Ishikawa (cell line): ENCODE data around the gene NKX1-1.

Source experiments
- CEBPB ChIP-seq: IDR thresholded peaks from 2 replicates; pipeline ENCODE4 v1.6.1; 2012
- CREB1 ChIP-seq: IDR thresholded peaks from 2 replicates; pipeline ENCODE4 v1.6.1; 2012; ENCODE audit warnings: low read depth
- EGR1 ChIP-seq: IDR thresholded peaks from 2 replicates; pipeline ENCODE4 v1.6.1; 2012
- EP300 ChIP-seq: IDR thresholded peaks from 2 replicates; pipeline ENCODE4 v1.6.1; 2012; ENCODE audit warnings: borderline replicate concordance
- FOXM1 ChIP-seq: IDR thresholded peaks from 2 replicates; pipeline ENCODE4 v1.6.1; 2012; ENCODE audit warnings: low read depth, borderline replicate concordance
- NFIC ChIP-seq: IDR thresholded peaks from 2 replicates; pipeline ENCODE4 v1.6.1; 2012
- RAD21 ChIP-seq: IDR thresholded peaks from 2 replicates; pipeline ENCODE4 v1.6.1; 2012; ENCODE audit warnings: low read depth
- REST ChIP-seq: IDR thresholded peaks from 2 replicates; pipeline ENCODE4 v1.6.1; 2012; ENCODE audit warnings: low read depth, mild to moderate bottlenecking
- TAF1 ChIP-seq: IDR thresholded peaks from 2 replicates; pipeline ENCODE4 v1.6.1; 2012; ENCODE audit warnings: low read depth, mild to moderate bottlenecking
- TCF12 ChIP-seq: IDR thresholded peaks from 2 replicates; pipeline ENCODE4 v1.6.1; 2012; ENCODE audit warnings: low read depth
- TEAD4 ChIP-seq: IDR thresholded peaks from 2 replicates; pipeline ENCODE4 v1.6.1; 2012
- YY1 ChIP-seq: IDR thresholded peaks from 2 replicates; pipeline ENCODE4 v1.6.1; 2012; ENCODE audit warnings: low read depth
- ZBTB7A ChIP-seq: IDR thresholded peaks from 2 replicates; pipeline ENCODE4 v1.6.1; 2012; ENCODE audit warnings: low read depth
- TF ChIP-seq, protein P1 (sequence below): IDR thresholded peaks from 2 replicates; pipeline ENCODE4 v1.6.1; 2012
- TF ChIP-seq, protein P2 (sequence below): IDR thresholded peaks from 2 replicates; pipeline ENCODE4 v1.6.1; 2012

The NKX1-1 gene

GRCh38 chr4:1360423-1361283, 45.6 kb downstream of the NKX1-1 start:
- TF ChIP-seq EP300 (no peak), RAD21 (no peak), CREB1 (no peak), YY1 (no peak), TEAD4 (no peak), FOXM1 (no peak), ZBTB7A (no peak), TAF1 (no peak), TCF12 (no peak), EGR1 (no peak), CEBPB (no peak), NFIC (no peak), REST (no peak)
- TF ChIP-seq, protein P1, sequence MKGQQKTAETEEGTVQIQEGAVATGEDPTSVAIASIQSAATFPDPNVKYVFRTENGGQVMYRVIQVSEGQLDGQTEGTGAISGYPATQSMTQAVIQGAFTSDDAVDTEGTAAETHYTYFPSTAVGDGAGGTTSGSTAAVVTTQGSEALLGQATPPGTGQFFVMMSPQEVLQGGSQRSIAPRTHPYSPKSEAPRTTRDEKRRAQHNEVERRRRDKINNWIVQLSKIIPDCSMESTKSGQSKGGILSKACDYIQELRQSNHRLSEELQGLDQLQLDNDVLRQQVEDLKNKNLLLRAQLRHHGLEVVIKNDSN, result no peak
- TF ChIP-seq, protein P2, sequence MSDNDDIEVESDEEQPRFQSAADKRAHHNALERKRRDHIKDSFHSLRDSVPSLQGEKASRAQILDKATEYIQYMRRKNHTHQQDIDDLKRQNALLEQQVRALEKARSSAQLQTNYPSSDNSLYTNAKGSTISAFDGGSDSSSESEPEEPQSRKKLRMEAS, result no peak

DNA sequence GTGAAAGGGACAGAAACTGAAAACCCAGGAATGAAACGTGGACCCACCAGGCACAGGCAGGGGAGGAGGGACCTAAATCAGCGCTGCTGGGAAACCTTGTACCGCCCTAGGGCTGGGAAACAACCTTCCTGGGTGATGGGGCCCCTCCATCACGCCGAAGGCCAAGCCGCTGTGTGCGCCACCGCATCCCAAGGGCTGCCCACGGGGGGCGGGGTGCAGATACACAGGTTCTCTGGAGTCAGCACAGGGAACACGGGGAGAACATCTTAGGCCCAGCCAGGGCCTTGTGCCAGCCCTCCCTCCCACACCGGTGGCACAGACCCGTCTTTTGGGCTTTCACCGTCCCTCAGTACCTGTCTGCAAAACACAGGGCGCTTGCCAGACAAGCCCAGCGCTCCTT, 46.3 kb downstream of the NKX1-1 start:
- TF ChIP-seq EGR1, result no peak
- TF ChIP-seq EP300, result no peak
- no peak for TF ChIP-seq ZBTB7A
- no peak for TF ChIP-seq TCF12
- no peak for TF ChIP-seq REST
- no peak for TF ChIP-seq TAF1
- no peak for TF ChIP-seq RAD21
- no peak for TF ChIP-seq CREB1
- TF ChIP-seq CEBPB, result no peak
- TF ChIP-seq NFIC, result no peak
- TF ChIP-seq TEAD4, result no peak
- TF ChIP-seq, protein P1, result no peak
- no peak for TF ChIP-seq YY1
- TF ChIP-seq, protein P2, result no peak
- TF ChIP-seq FOXM1, result no peak

DNA sequence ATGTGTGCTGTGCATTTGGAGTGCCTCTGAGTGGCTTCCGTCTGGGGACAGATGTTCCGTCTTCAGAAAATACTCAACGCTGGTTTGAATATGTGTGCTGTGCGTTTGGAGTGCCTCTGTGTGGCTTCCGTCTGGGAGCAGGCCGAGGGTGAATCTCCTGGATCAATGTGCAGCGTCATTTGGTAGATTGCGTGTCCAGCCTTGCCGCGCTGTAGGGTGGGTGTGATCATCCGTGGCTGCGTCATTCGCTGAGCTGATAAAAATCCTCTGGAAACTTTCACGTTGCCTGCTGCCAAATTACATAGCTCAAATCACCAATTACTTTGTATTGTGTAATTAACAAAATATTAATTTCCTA, 47.1 kb downstream of the NKX1-1 start:
- no peak for TF ChIP-seq RAD21
- TF ChIP-seq CEBPB, result no peak

GRCh38 chr4:1358421-1359143, 47.7 kb downstream of the NKX1-1 start:
- TF ChIP-seq FOXM1 (no peak), YY1 (no peak), RAD21 (no peak), NFIC (no peak), CEBPB (no peak), ZBTB7A (no peak), TAF1 (no peak), TEAD4 (no peak), EP300 (no peak), EGR1 (no peak)
- TF ChIP-seq, protein P1, result no peak
- TF ChIP-seq, protein P2, result no peak
